ENCODE results near the gene SP6.

The SP6 gene

DNA sequence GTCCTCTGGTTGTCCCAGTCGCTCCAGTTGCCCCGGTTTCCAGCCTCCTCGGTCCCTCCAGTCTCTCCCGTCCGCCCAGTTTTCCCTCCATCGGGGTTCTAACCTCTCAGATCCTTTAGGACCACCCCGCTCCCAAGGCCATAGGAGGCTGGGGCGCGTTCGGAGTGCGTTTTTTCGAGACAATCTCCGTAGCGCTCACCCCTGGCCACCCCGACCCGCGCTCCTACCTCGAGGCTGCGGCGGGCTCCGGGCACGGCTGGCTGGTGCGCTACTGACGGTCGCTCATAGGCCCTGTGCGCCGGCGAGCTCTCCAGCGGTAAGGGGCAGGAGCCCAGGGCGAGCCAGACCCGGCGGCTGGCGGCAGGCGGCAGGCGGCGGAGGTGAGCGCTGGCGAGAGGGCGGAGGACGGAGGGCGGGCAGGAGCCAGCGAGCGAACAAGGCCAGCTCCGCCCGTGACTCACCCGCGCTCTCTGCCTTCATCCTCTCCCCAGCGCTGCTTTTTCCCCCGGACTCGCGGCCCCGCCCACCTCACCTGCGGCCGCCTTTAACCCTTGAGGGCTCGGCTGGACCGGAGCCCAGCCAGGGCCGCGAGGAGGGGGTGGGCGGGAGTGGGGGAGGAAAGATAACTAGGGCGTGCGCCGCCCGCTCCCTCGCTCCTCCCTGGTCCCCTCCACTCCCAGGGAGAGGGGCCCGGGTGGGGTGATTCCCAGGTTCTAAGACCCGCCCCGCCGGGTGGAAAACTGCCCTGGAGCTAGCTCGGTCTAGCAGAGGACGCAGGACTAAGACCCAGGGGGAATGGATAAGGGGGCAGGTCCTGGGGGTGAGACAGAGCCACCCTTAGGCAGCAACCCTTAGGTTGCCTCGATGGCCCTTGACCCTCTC is at the start of gene SP6:
Gene SP6 (minus strand): TSS at position 472 of the 882 bp plus-strand sequence. CDS start 2,734 bp downstream, outside the sequence.
- Mint-ChIP-seq H3K4me1 (ENCODE audit: low read depth) (peaks cover 16% of the 10 kb centered on the region), H3K27ac (no peak within 1 kb of the TSS), H3K27me3 (peaks cover 85% of the 10 kb centered on the region), H3K4me3 (peak within 1 kb of the TSS; percentile 49), H3K9me3 (no peaks in the 10 kb centered on the region), H3K36me3 (ENCODE audit: low read depth) (no peaks in the 10 kb centered on the region)

DNA sequence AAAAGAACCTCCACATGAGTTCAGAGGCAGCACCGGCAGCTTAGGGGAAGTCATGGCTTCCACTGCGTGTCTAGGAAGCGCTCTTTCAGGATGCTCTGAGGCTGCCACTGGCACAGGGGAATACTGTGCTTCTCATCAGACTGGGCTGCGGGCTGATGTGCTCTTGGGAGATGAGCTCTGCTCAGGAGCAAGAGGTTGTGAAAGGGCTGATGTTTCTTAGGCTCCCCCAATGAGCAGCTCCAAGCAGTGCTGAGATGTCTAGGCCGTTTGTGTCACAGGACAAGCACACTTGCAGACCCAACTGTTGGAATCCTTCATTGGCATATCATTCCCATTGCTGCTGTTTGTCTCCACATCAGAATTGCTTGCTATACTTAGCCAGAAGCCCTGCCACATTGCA is 48.7 kb upstream of the SP6 start:
- H3K27ac Mint-ChIP-seq: no peak overlapping the region
- no peaks in the 10 kb centered on the region for H3K9me3 Mint-ChIP-seq
- peaks cover 36% of the 10 kb centered on the region for H3K4me1 Mint-ChIP-seq (ENCODE audit: low read depth)
- no peaks in the 10 kb centered on the region for H3K27me3 Mint-ChIP-seq
- H3K36me3 Mint-ChIP-seq (ENCODE audit: low read depth): peaks cover 34% of the 10 kb centered on the region
- H3K4me3 Mint-ChIP-seq: no peak overlapping the region

DNA sequence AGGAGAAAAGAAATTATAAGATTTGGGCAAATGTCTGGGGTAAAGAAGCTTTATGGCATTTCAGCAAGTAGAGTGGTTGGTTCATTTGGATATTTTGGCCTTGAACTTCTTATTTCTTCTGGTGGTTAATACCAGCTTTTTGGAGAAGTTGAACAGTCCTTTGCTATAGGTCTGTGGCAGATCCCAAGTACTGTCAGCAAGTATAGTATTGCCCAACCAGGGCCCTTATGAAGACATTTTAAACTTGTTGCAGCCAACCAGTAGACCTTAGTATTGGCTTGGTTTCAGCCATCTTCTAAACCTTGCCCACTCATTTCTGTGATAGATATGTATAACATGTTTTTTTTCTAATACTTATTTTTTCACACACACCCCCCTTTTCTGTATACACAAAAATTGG is 47.3 kb upstream of the SP6 start:
- Mint-ChIP-seq H3K27ac (no peak overlapping the region), H3K4me3 (no peak overlapping the region), H3K9me3 (no peaks in the 10 kb centered on the region), H3K4me1 (ENCODE audit: low read depth) (peaks cover 47% of the 10 kb centered on the region), H3K36me3 (ENCODE audit: low read depth) (peaks cover 29% of the 10 kb centered on the region), H3K27me3 (no peaks in the 10 kb centered on the region)

DNA sequence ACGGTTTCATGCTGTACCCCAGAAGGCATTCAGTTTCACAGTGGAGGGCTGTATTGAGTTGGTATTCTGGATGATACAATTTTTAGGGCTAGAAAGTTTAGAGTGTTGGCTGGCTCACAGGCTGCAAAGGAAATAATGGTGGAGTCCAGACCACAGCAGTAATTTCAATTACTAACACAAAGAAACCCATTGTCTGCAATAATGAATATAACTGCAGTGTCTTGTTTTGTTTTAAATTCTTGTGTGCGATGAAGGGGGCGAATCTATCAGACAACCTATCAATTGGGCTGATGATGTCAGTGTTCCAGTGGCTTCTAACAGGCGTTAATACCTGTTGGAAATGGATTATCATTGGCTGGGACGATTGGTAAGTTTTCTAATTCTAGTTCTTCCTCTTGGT is 46.6 kb upstream of the SP6 start:
- peak overlapping the region; percentile 93 for H3K27ac Mint-ChIP-seq
- H3K9me3 Mint-ChIP-seq: no peaks in the 10 kb centered on the region
- H3K4me1 Mint-ChIP-seq (ENCODE audit: low read depth): peaks cover 47% of the 10 kb centered on the region
- peak overlapping the region; percentile 91 for H3K4me3 Mint-ChIP-seq
- H3K27me3 Mint-ChIP-seq: no peaks in the 10 kb centered on the region
- peaks cover 29% of the 10 kb centered on the region for H3K36me3 Mint-ChIP-seq (ENCODE audit: low read depth)

DNA sequence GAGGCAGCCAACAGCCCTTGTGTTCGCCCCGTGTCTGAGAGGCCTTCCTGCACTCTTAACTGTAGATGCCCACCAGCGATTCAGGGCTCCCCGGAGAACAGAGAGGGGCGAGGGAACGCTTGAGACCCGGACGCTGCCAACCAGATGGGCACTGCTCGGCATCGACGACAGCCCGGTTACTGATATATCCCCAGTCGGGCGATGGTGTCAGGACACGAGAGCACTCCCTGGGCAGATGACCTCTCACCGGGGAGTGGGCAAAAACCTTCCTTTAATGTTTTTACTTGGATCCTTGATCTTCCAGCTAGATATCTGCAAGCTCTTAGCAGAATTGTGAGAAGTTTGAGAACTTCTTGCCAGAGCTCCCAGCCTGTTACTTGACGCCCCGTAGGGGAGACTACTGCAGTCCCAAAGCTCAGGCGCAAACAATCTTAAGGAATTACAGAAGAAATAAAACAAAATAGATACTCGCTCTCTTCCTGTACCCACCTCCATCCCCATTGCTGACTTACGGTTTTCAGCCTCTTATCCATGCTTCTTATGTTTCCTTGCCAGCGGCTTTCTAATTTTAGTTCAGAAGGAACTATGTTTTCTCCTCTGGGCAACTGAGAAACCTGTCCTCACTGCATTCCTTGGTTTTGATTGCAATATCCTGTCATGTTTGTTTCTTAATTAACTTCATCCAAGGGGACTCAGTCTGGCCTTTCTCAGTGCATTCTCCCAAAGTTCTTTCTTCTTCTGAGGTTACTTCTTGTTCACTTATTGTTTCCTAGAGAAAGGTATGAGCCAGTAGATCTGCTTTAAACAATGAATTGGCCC is 45.9 kb upstream of the SP6 start:
- Mint-ChIP-seq H3K27ac (peak overlapping the region; percentile 93), H3K4me1 (ENCODE audit: low read depth) (peaks cover 41% of the 10 kb centered on the region), H3K27me3 (no peaks in the 10 kb centered on the region), H3K9me3 (no peaks in the 10 kb centered on the region), H3K36me3 (ENCODE audit: low read depth) (peaks cover 23% of the 10 kb centered on the region), H3K4me3 (peak overlapping the region; percentile 91)

DNA sequence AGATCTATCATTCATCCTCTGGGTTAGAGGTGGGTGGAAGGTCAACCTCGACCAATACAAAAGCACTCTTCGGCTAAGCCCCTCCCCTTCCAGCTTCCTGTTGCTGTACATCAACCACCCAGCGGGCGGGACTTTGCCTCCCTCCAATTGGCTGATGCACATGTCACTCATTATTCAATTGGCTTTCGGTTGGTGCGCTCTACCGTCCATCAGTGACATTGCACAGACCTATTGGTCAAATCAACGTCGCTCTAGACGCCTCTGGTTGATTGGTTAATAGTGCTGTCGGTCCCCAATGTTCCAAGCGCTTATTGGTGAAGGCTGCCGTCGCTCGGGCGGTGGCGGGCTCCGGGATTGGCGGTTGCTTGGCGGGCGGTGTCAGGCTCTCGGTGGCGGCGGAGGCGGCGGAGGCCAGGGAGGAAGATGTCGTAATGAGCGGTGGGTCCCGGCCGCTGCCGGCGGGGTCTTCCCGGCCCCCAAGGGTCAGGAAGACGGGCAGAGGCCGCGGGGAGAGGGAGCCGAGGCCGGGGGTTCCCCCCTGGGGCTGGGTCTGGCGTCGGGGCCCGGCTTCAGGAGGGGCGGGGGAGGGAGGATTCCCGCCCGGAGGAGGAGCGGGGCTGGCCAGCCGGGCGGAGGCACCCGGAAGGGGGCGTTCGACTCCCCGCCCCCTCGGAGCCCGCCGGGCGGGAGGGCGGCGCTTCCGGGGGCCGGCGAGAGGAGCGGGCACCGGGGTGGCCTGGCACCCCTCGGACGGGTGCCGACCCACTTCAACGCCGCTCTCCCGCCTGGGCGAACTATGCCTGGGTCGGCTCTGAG is 45.1 kb upstream of the SP6 start, which contains the start of gene SP2:
Gene SP2 (plus strand): TSS at position 381 of the 816 bp plus-strand sequence. CDS start 51 bp downstream, at position 432.
- Mint-ChIP-seq H3K9me3 (no peaks in the 10 kb centered on the region), H3K4me1 (ENCODE audit: low read depth) (peaks cover 41% of the 10 kb centered on the region), H3K27me3 (no peaks in the 10 kb centered on the region), H3K4me3 (peak within 1 kb of the TSS; percentile 95), H3K36me3 (ENCODE audit: low read depth) (peaks cover 23% of the 10 kb centered on the region), H3K27ac (peak within 1 kb of the TSS; percentile 93)

DNA sequence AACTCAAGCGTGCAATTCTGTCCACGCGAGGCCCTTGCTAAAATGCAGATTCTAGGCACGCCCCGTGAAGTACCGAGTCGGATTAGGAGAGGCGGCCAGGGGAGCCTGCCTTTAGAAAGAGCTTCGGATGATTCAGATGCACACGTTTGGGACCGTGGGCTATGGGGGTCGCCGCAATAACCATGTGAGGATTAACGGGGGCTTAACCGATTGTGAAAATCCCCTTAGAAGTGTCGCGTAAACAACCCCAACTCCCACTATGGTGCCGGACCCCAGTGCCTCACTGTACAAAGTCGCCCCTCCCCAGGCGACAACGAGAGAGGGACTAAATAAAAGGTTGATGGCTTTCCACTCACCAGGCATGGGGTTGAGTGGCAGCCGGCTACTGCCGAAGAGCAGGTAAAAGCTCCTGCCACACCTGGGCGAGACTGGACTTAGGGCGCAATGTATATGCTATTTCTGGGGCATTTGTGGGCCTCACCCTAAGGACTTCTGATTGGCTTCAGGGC is 44.4 kb upstream of the SP6 start:
- H3K27me3 Mint-ChIP-seq: no peaks in the 10 kb centered on the region
- peaks cover 19% of the 10 kb centered on the region for H3K36me3 Mint-ChIP-seq (ENCODE audit: low read depth)
- H3K4me3 Mint-ChIP-seq: peak overlapping the region; percentile 95
- no peaks in the 10 kb centered on the region for H3K9me3 Mint-ChIP-seq
- H3K27ac Mint-ChIP-seq: peak overlapping the region; percentile 91
- peaks cover 41% of the 10 kb centered on the region for H3K4me1 Mint-ChIP-seq (ENCODE audit: low read depth)

DNA sequence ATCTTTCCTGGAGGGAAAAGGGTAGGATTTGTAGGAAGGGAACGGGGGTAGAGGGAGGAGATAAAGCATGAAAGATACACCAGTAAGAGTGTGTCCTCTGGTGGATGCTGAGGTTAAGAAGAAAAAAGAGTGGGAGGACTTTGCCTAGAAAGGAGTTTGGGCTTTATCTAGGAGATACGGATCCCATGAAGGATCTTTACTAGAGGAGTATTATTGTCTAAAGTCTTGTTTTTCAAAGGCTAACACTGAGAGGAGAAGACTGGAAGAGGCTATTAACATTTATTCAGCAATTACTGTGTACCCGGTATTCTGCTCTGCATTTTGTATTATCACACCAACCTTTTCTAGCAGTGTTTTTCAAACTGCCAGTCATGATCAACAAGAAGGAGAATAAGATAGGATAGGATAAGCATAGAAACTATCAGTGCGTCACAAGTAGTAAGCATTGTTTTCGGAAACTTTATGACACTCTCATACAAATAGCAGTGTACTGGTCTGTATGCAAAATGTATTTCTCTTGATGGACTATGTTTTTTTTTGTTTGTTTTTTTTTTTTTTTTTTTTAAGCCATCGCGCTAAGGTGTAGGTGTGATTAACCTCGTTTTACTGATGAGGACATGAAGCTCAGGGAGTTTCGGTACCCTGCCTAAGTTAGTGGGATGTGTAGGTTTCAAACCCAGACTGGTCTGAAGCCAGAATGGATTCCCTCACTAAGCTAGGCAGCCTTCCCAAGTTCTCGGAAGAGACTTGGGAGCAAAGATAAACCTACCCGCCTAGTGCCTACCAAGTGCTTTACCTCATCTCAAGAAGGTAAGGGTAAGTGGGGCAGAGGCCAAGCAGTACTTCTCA is 43.8 kb upstream of the SP6 start:
- peak overlapping the region; percentile 91 for H3K27ac Mint-ChIP-seq
- H3K36me3 Mint-ChIP-seq (ENCODE audit: low read depth): peaks cover 15% of the 10 kb centered on the region
- H3K9me3 Mint-ChIP-seq: no peaks in the 10 kb centered on the region
- H3K27me3 Mint-ChIP-seq: no peaks in the 10 kb centered on the region
- peak overlapping the region; percentile 95 for H3K4me3 Mint-ChIP-seq
- H3K4me1 Mint-ChIP-seq (ENCODE audit: low read depth): peaks cover 41% of the 10 kb centered on the region

DNA sequence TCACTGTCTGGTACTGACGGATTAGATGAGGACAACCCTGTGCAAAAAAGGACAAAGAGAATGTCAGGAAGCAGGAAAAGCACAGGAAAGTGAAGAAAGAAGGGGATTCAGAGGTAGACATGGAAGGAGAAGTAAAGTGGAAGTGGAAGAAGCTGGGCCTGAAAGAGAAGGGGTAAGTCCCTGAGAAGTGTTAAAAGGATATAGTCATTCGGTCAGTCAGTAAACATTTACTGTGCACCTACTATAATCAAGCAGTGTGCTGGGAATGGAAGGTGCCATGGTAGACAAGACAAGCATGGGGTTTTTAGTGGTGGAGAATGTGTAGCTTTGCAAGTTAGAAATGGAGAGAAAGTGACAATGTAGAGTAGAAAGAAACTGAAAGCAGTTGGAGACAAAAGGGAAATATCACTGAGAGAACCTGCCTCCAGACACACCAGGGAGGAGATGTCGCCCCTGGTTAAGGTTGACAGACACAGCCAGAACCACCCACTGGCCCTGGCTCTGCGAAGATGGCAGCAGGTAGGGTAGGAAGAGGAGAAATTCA is 40.7 kb upstream of the SP6 start:
- Mint-ChIP-seq H3K9me3 (no peaks in the 10 kb centered on the region), H3K27me3 (no peaks in the 10 kb centered on the region), H3K4me1 (ENCODE audit: low read depth) (peaks cover 20% of the 10 kb centered on the region), H3K36me3 (ENCODE audit: low read depth) (no peaks in the 10 kb centered on the region), H3K4me3 (no peak overlapping the region), H3K27ac (peak overlapping the region; percentile 32)

DNA sequence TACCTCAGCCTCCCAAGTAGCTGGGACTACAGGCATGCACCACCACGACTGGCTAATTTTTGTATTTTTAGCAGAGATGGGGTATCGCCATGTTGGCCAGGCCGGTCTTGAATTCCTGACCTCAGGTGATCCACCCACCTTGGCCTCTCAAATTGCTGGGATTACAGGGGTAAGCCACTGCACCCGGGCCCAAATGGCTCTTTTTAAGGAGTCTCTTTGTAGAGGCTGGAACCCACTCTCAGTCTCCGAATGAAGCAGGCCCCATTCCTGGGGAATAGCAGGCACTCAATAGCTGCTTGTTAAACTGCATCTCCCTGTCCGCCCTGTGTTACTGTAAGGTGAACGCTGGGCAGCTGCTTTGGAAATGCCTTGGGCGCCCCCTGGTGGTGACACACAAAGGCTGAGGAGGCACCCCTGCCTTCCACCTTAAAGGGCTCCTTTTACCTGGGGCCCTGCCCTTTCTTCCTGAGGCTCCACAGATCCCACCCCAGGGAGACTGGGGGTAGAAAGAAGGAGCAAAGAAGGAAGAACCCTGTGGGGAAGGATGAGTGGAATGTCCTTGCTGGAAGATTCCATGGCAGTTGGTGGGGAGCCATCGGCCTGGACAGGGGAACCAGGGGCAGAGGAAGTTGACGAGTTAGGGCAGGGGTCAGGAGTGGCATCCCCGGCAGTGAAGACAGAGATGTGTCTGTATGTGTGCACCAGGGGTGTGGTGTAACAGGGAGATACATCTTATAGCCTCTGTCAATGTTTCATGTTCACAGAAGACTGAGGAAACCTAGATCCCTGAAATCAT is 39.0 kb upstream of the SP6 start:
- Mint-ChIP-seq H3K9me3 (no peaks in the 10 kb centered on the region), H3K4me3 (no peak overlapping the region), H3K4me1 (ENCODE audit: low read depth) (peaks cover 24% of the 10 kb centered on the region), H3K27me3 (no peaks in the 10 kb centered on the region), H3K27ac (no peak overlapping the region), H3K36me3 (ENCODE audit: low read depth) (no peaks in the 10 kb centered on the region)

DNA sequence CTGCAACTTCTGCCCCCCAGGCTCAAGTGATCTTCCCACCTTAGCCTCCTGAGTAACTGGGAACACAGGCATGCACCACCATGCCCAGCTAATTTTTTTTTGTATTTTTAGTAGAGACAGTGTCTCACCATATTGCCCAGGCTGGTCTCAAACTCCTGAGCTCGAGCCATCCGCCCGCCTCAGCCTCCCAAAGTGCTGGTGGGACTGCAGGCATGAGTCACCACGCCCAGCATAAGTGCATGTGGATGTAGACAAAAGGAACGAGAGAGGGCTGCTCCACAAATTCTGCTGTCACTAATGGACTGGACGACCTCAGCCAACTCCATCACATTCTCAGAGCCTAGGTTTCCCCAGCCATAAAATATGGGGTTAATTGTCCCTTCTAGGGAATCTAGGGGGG is 37.3 kb upstream of the SP6 start:
- H3K9me3 Mint-ChIP-seq: no peaks in the 10 kb centered on the region
- peaks cover 12% of the 10 kb centered on the region for H3K4me1 Mint-ChIP-seq (ENCODE audit: low read depth)
- no peaks in the 10 kb centered on the region for H3K36me3 Mint-ChIP-seq (ENCODE audit: low read depth)
- H3K4me3 Mint-ChIP-seq: no peak overlapping the region
- no peaks in the 10 kb centered on the region for H3K27me3 Mint-ChIP-seq
- H3K27ac Mint-ChIP-seq: no peak overlapping the region

DNA sequence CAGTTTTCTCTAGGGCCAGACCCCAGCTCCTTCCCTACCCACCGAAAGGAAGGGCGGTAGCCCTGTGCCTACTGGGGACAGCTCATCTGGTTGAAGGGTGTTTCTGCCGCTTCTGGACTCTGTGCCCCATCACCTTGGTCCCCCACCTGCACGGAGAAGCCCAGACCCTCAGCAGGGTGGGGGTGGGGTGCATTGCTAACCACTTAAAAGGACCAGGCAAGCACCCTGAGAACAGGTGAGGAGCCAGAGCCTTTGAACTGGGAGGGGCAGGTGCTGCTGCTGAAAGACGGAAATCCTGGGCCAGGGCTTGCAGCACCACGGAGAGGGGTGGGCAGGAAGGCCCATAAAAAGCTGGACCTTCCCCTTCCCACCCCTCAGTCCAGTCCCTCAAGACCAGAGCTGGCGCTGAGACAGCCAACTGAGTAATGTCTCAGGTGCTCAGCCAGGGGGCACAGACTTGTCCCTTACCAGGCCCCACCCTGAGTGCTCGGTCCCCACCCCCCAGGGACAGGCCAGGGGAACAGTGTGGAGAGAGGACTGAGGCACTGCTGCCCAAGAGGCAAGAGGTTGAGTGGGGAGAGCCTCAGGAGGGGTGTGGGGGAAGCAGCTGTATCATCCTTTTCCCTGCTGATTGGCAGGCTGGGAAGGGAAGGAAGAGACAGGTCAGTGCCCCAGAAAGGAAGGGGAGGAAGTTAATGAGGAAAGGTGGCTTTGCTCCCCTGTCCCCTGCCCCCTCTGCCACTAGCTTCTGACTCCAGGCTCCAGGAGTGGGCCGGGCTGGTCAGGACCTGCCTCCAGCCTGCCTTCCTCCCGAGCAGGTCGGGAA is 34.2 kb upstream of the SP6 start:
- no peaks in the 10 kb centered on the region for H3K27me3 Mint-ChIP-seq
- no peaks in the 10 kb centered on the region for H3K9me3 Mint-ChIP-seq
- H3K4me3 Mint-ChIP-seq: no peak overlapping the region
- no peaks in the 10 kb centered on the region for H3K36me3 Mint-ChIP-seq (ENCODE audit: low read depth)
- H3K27ac Mint-ChIP-seq: no peak overlapping the region
- peaks cover 8% of the 10 kb centered on the region for H3K4me1 Mint-ChIP-seq (ENCODE audit: low read depth)
